H9 (cell line): ENCODE measurements around the gene LOC128125822.
A peak's percentile ranks its signal among the peaks of the same experiment; 100 is the strongest.

Experiments used
- DNase-seq: peaks from one replicate; pipeline ENCODE4 v3.0.0-alpha.2; 2017
- H2AFZ ChIP-seq: one replicate; pipeline ENCODE4 v1.6.1; 2013; ENCODE audit warnings: mild to moderate bottlenecking, low read length, control low read depth, moderate library complexity
- H2AK5ac ChIP-seq: 2 replicates; pipeline ENCODE4 v1.6.1; 2013; ENCODE audit warnings: low read length, control low read depth, mixed read lengths; ENCODE audit not compliant: insufficient read length
- H2BK120ac ChIP-seq: one replicate; pipeline ENCODE4 v1.6.1; 2013; ENCODE audit warnings: low read depth, mild to moderate bottlenecking, low read length, control low read depth, inconsistent platforms; ENCODE audit not compliant: poor library complexity, severe bottlenecking
- H2BK12ac ChIP-seq: 2 replicates; pipeline ENCODE4 v1.6.1; 2013; ENCODE audit warnings: low read length, control low read depth, mixed read lengths, low read depth; ENCODE audit not compliant: insufficient read length
- H2BK15ac ChIP-seq: 2 replicates; pipeline ENCODE4 v1.6.1; 2013; ENCODE audit warnings: low read depth, low read length, control low read depth
- H2BK20ac ChIP-seq: one replicate; pipeline ENCODE4 v1.6.1; 2013; ENCODE audit warnings: low read depth, mild to moderate bottlenecking, low read length, control low read depth, inconsistent platforms; ENCODE audit not compliant: poor library complexity, severe bottlenecking
- H2BK5ac ChIP-seq: 2 replicates; pipeline ENCODE4 v1.6.1; 2013; ENCODE audit warnings: low read length, control low read depth, mixed read lengths; ENCODE audit not compliant: insufficient read length
- H3K14ac ChIP-seq: 2 replicates; pipeline ENCODE4 v1.6.1; 2013; ENCODE audit warnings: low read length, control low read depth; ENCODE audit not compliant: insufficient read depth
- H3K18ac ChIP-seq: 2 replicates; pipeline ENCODE4 v1.6.1; 2013; ENCODE audit warnings: low read depth, mild to moderate bottlenecking, mixed read lengths, low read length, control low read depth; ENCODE audit not compliant: insufficient read length
- H3K23ac ChIP-seq: 2 replicates; pipeline ENCODE4 v1.6.1; 2013; ENCODE audit warnings: low read length, control low read depth, mixed read lengths, low read depth; ENCODE audit not compliant: insufficient read length
- H3K23me2 ChIP-seq: 2 replicates; pipeline ENCODE4 v1.6.1; 2013; ENCODE audit warnings: low read depth, mild to moderate bottlenecking, mixed read lengths, low read length, control low read depth; ENCODE audit not compliant: insufficient read length, poor library complexity, severe bottlenecking
- H3K27ac ChIP-seq: 2 replicates; pipeline ENCODE4 v1.5.1; 2013; ENCODE audit warnings: low read length, control low read depth, mixed read lengths, low read depth; ENCODE audit not compliant: insufficient read length
- H3K27me3 ChIP-seq: 2 replicates; pipeline ENCODE4 v1.6.1; 2013; ENCODE audit warnings: low read length, control low read depth, inconsistent platforms; ENCODE audit not compliant: insufficient read depth
- H3K4ac ChIP-seq: 2 replicates; pipeline ENCODE4 v1.6.1; 2013; ENCODE audit warnings: low read depth, mild to moderate bottlenecking, control low read depth, inconsistent platforms, low read length, moderate library complexity
- H3K4me1 ChIP-seq: 2 replicates; pipeline ENCODE4 v1.6.1; 2013; ENCODE audit warnings: low read length, control low read depth, inconsistent platforms; ENCODE audit not compliant: insufficient read depth
- H3K4me2 ChIP-seq: 2 replicates; pipeline ENCODE4 v1.6.1; 2013; ENCODE audit warnings: low read length, control low read depth, mixed read lengths; ENCODE audit not compliant: insufficient read length, insufficient read depth
- H3K56ac ChIP-seq: 2 replicates; pipeline ENCODE4 v1.6.1; 2013; ENCODE audit warnings: low read depth, mild to moderate bottlenecking, mixed read lengths, low read length, control low read depth; ENCODE audit not compliant: insufficient read length
- H3K79me1 ChIP-seq: 2 replicates; pipeline ENCODE4 v1.6.1; 2013; ENCODE audit warnings: low read depth, mild to moderate bottlenecking, moderate library complexity, low read length, control low read depth, inconsistent platforms; ENCODE audit not compliant: insufficient read depth, poor library complexity, severe bottlenecking
- H3K79me2 ChIP-seq: 2 replicates; pipeline ENCODE4 v1.6.1; 2013; ENCODE audit warnings: low read length, control low read depth, inconsistent platforms; ENCODE audit not compliant: insufficient read depth
- H3K9ac ChIP-seq: 2 replicates; pipeline ENCODE4 v1.6.1; 2013; ENCODE audit warnings: low read length, control low read depth, mixed read lengths; ENCODE audit not compliant: insufficient read length; ENCODE audit errors: extremely low read depth
- H3K9me3 ChIP-seq: one replicate; pipeline ENCODE4 v1.6.1; 2013; ENCODE audit warnings: low read depth, low read length, inconsistent platforms; ENCODE audit not compliant: control insufficient read depth
- H3T11ph ChIP-seq: one replicate; pipeline ENCODE4 v1.6.1; 2013; ENCODE audit warnings: mild to moderate bottlenecking, low read length, control low read depth, inconsistent platforms
- H4K20me1 ChIP-seq: one replicate; pipeline ENCODE4 v1.6.1; 2013; ENCODE audit not compliant: control insufficient read depth, insufficient read length, insufficient read depth
- H4K5ac ChIP-seq: 2 replicates; pipeline ENCODE4 v1.6.1; 2013; ENCODE audit warnings: low read depth, mild to moderate bottlenecking, mixed read lengths, low read length, control low read depth; ENCODE audit not compliant: insufficient read length
- H4K8ac ChIP-seq: replicated peaks from 2 replicates; pipeline ENCODE4 v1.6.1; 2013; ENCODE audit warnings: low read length, control low read depth, mixed read lengths, low read depth; ENCODE audit not compliant: insufficient read length
- H4K91ac ChIP-seq: 2 replicates; pipeline ENCODE4 v1.6.1; 2013; ENCODE audit warnings: low read depth, mild to moderate bottlenecking, moderate library complexity, mixed read lengths, low read length, control low read depth; ENCODE audit not compliant: insufficient read length
- H3K27ac Mint-ChIP-seq, 3 experiments: 2 replicates in 2 of 3; 3 replicates in 1 of 3; pipeline ENCODE4 v1.8.0; 2020 to 2021; ENCODE audit warnings: mixed read lengths in 3 of 3, mild to moderate bottlenecking in 1 of 3, moderate library complexity in 1 of 3
- H3K27me3 Mint-ChIP-seq: 2 replicates; pipeline ENCODE4 v1.8.0; 2021; ENCODE audit warnings: low read depth, mild to moderate bottlenecking, moderate library complexity, mixed read lengths
- H3K36me3 Mint-ChIP-seq, 3 experiments: 2 replicates in 2 of 3; 3 replicates in 1 of 3; pipeline ENCODE4 v1.8.0; 2020 to 2021; ENCODE audit warnings: low read depth in 3 of 3, mixed read lengths in 3 of 3; ENCODE audit not compliant: insufficient read depth in 1 of 3
- H3K4me1 Mint-ChIP-seq, 2 experiments: 2 replicates each; pipeline ENCODE4 v1.8.0; 2020; ENCODE audit warnings: mixed read lengths in 2 of 2
- H3K4me3 Mint-ChIP-seq, 2 experiments: 2 replicates in 1 of 2; 3 replicates in 1 of 2; pipeline ENCODE4 v1.8.0; 2020 to 2021; ENCODE audit warnings: mild to moderate bottlenecking in 2 of 2, mixed read lengths in 2 of 2, moderate library complexity in 1 of 2
- H3K9me3 Mint-ChIP-seq, 2 experiments: 2 replicates in 1 of 2; 3 replicates in 1 of 2; pipeline ENCODE4 v1.8.0; 2020; ENCODE audit warnings: mild to moderate bottlenecking in 2 of 2, mixed read lengths in 2 of 2, moderate library complexity in 1 of 2
- WGBS: extraction: QIAGEN DNeasy Blood & Tissue Kit; methylation state at CpG from one replicate; pipeline ENCODE4 v1.1.7; 2013; ENCODE audit warnings: missing lambda C conversion rate, low lambda C conversion rate, mixed read lengths; ENCODE audit not compliant: insufficient read length; ENCODE audit errors: extremely low coverage; 5-methylcytosine and 5-hydroxymethylcytosine counted together
- TF ChIP-seq, protein P1 (sequence below): fragments of 200-600 bp; sonication (generic); conservative IDR thresholded peaks from 3 replicates; pipeline ENCODE4 v1.8.0; 2021; ENCODE audit warnings: antibody characterized with exemption, mild to moderate bottlenecking

LOC128125822 gene

DNA sequence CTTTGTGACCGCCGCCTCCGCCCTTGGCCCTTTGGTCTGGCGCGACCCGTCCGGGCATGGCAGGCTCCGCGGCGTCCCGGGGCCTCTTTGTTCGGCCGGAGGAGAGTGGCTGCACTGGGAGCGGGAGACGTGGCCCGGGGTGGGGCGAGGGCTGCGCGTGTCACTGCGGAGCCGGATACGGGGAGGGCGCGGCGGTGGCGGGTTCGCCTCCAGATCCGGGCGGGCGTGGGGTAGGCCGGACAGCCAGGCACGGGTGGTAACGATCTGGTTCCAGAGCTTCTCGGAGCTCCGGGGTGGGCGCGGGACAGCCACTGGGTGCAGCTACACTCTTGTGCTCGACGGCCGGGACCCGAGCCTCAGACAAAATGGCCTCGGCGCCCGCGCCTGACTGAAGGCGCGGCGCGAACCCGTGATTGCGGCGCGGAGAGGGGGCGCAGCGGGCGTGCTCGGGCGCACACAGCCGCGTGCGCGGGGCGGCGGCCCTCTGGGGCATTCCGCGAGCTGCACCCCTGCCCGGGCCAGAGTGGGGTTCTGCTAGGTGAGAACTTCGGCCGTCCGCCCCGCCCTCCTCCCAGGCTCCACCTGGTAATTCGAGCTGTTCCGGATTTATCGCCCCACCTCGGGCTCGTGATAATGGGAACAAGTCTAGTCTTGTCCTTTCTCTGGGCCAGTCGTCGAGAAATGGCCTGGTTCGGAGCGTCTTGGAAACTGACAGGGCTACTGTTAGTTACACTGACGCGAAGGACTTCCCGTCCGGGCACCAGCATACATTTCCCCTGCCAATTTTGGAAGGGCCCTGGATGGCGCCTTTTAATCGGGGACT lies 1.0 kb downstream of the LOC128125822 start:
- peak overlapping the region; percentile 99 for H3K9ac ChIP-seq
- Mint-ChIP-seq H3K27me3 (no peaks in the 10 kb centered on the region; the same call in none of the 2 replicates), H3K4me3 (peak overlapping the region; percentile 89 to 90), H3K36me3 (peaks cover 17 to 34% (median 27%) of the 10 kb centered on the region in 3 experiments; a peak in 6 of 7 replicates), H3K9me3 (no peaks in the 10 kb centered on the region), H3K4me1 (peaks cover 20 to 30% of the 10 kb centered on the region in 2 experiments), H3K27ac (peak overlapping the region; percentile 96 to 98 (median 97))
- DNase-seq, result peak; percentile 94
- H3K23me2 ChIP-seq, result peaks cover 7% of the 10 kb centered on the region
- no peak overlapping the region for H3T11ph ChIP-seq
- H2BK5ac ChIP-seq, result peak overlapping the region; percentile 38
- no peak overlapping the region for H3K56ac ChIP-seq
- H3K18ac ChIP-seq, result peak overlapping the region; percentile 100
- no CpG with 5 or more reads among the region's 86 CpGs for WGBS
- peak overlapping the region; percentile 95 for H4K91ac ChIP-seq
- H4K8ac ChIP-seq, result no peak overlapping the region
- H3K27ac ChIP-seq, result peak overlapping the region; percentile 52
- no peak overlapping the region for H3K23ac ChIP-seq
- no peaks in the 10 kb centered on the region for H3K9me3 ChIP-seq
- H2BK120ac ChIP-seq, result no peak overlapping the region
- H3K4ac ChIP-seq, result peak overlapping the region; percentile 78
- H4K5ac ChIP-seq, result no peak overlapping the region
- H3K27me3 ChIP-seq, result no peaks in the 10 kb centered on the region
- no peak overlapping the region for H2AFZ ChIP-seq
- H2AK5ac ChIP-seq, result no peak overlapping the region
- no peaks in the 10 kb centered on the region; the same call in 1 of the 2 replicates for H3K4me1 ChIP-seq
- no peaks in the 10 kb centered on the region for H3K79me1 ChIP-seq
- no peak overlapping the region for H2BK20ac ChIP-seq
- no peaks in the 10 kb centered on the region for H4K20me1 ChIP-seq
- H3K14ac ChIP-seq, result peak overlapping the region; percentile 95
- TF ChIP-seq, protein P1, sequence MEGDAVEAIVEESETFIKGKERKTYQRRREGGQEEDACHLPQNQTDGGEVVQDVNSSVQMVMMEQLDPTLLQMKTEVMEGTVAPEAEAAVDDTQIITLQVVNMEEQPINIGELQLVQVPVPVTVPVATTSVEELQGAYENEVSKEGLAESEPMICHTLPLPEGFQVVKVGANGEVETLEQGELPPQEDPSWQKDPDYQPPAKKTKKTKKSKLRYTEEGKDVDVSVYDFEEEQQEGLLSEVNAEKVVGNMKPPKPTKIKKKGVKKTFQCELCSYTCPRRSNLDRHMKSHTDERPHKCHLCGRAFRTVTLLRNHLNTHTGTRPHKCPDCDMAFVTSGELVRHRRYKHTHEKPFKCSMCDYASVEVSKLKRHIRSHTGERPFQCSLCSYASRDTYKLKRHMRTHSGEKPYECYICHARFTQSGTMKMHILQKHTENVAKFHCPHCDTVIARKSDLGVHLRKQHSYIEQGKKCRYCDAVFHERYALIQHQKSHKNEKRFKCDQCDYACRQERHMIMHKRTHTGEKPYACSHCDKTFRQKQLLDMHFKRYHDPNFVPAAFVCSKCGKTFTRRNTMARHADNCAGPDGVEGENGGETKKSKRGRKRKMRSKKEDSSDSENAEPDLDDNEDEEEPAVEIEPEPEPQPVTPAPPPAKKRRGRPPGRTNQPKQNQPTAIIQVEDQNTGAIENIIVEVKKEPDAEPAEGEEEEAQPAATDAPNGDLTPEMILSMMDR, result no peak
- H3K4me2 ChIP-seq, result peak overlapping the region; percentile 76
- H2BK15ac ChIP-seq, result no peak overlapping the region; the same call in 1 of the 2 replicates
- H3K79me2 ChIP-seq, result peaks cover 16% of the 10 kb centered on the region; the same call in 1 of the 2 replicates
- H2BK12ac ChIP-seq, result no peak overlapping the region
